Spleen (tissue), 11 donors: ENCODE results near the gene TRIM33. TPM values are rescaled to one million over a fixed set of nuclear protein-coding genes. Genes with fewer than 3 reads are reported as not detected.

Source experiments
- DNase-seq: peaks from one replicate; pipeline ENCODE4 v3.0.0-alpha.2; 2020
- H3K27ac ChIP-seq, 8 donors: fragments of 200-600 bp; sonication (generic) in 7 of 8; 1 replicate in 4 of 8; 2 replicates in 4 of 8; pipeline versions ENCODE4 v1.5.0 to v1.8.0; 2016 to 2021; ENCODE audit warnings: inconsistent platforms in 4 of 8, mild to moderate bottlenecking in 4 of 8, moderate library complexity in 1 of 8
- H3K27me3 ChIP-seq, 7 donors: fragments of 200-600 bp; sonication (generic) in 6 of 7; replicated peaks in 1 of 7; 1 replicate in 4 of 7; 2 replicates in 3 of 7; pipeline versions ENCODE4 v1.5.0 to v1.8.0; 2016 to 2021; ENCODE audit warnings: inconsistent platforms in 3 of 7, mild to moderate bottlenecking in 1 of 7
- H3K36me3 ChIP-seq, 6 donors: fragments of 200-600 bp; sonication (generic) in 5 of 6; 1 replicate in 4 of 6; 2 replicates in 2 of 6; pipeline versions ENCODE4 v1.5.0 to v1.8.0; 2016 to 2021; ENCODE audit warnings: inconsistent platforms in 2 of 6
- H3K4me1 ChIP-seq, 6 donors: fragments of 200-600 bp; sonication (generic) in 5 of 6; 1 replicate in 3 of 6; 2 replicates in 3 of 6; pipeline versions ENCODE4 v1.5.0 to v1.8.0; 2016 to 2021; ENCODE audit warnings: inconsistent platforms in 3 of 6
- H3K4me3 ChIP-seq, 8 donors: fragments of 200-600 bp; sonication (generic) in 7 of 8; 1 replicate in 4 of 8; 2 replicates in 4 of 8; pipeline versions ENCODE4 v1.5.0 to v1.8.0; 2016 to 2021; ENCODE audit warnings: inconsistent platforms in 4 of 8, mild to moderate bottlenecking in 4 of 8, moderate library complexity in 2 of 8
- H3K9me3 ChIP-seq, 8 donors: fragments of 200-600 bp; sonication (generic) in 7 of 8; 1 replicate in 4 of 8; 2 replicates in 4 of 8; pipeline versions ENCODE4 v1.5.0 to v1.8.0; 2016 to 2021; ENCODE audit warnings: inconsistent platforms in 4 of 8
- POLR2A ChIP-seq, 3 donors: fragments of 450-650 bp; IDR thresholded peaks; one replicate each; pipeline ENCODE4 v1.5.1; 2017; ENCODE audit warnings: antibody characterized with exemption in 3 of 3, mild to moderate bottlenecking in 1 of 3
- POLR2AphosphoS5 ChIP-seq, 3 donors: sonication (generic); formaldehyde crosslinking; IDR thresholded peaks; one replicate each; pipeline ENCODE4 v1.5.1; 2017; ENCODE audit warnings: antibody characterized with exemption in 3 of 3
- WGBS, 5 donors: extraction: QIAGEN DNeasy Blood & Tissue Kit in 3 of 5; methylation state at CpG; one replicate each; pipeline versions ENCODE4 v1.1.5 to v1.1.7; 2013 to 2018; 5-methylcytosine and 5-hydroxymethylcytosine counted together
- intact Hi-C: fragments of 100-400 bp; cut with DNase I; formaldehyde crosslinking; loops from one replicate; pipeline ENCODE4 v1.15.0; 2023; ENCODE audit warnings: low total_unique reads
- polyA plus RNA-seq, 3 donors: library from polyadenylated mRNA; stranded (reverse); fragments of 200-250 nt; gene quantifications; one replicate each; pipeline ENCODE4 v1.2.1, GENCODE V29; 2013
- total RNA-seq, 7 donors: library from RNA; depleted of rRNA in 3 of 7; stranded (reverse); fragments of >200 nt in 3 of 7; fragmentation: NEBNext Ultra II Directional in 4 of 7; extraction: Animal tissue kit (Norgen Biotek cat#: 25700) in 4 of 7; gene quantifications; one replicate each; pipeline versions ENCODE4 v1.1.0 to v1.2.1, GENCODE V29; 2016 to 2021
- TF ChIP-seq, protein P1 (sequence below), 11 experiments: fragments of 200-600 bp in 7 of 11; fragments of 450-650 bp in 4 of 11; sonication (generic) in 4 of 11; IDR thresholded peaks in 8 of 11; conservative IDR thresholded peaks in 3 of 11; 1 replicate in 7 of 11; 2 replicates in 4 of 11; pipeline versions ENCODE4 v1.4.0 to v1.8.0; 2016 to 2021; ENCODE audit warnings: antibody characterized with exemption in 11 of 11, inconsistent platforms in 4 of 11, mild to moderate bottlenecking in 1 of 11
- donor health status: healthy with polysubstance abuse.
- donor health status: DM: no; HTN: no; CAD: no; lungs with moderate emphysema.
- donor health status: DM: no; HTN: no; CAD: no.
- donor health status: Bipolar disorder and iron deficiency.
- donor health status: healthy.
- donor health status: DM: no; HTN: no; CAD: no.
- donor health status: DM: yes; HTN: yes; CAD: no.

Gene TRIM33
- total and polyA plus RNA-seq, 10 donors, result 8.9 to 59.4 (median 42.2) TPM

DNA sequence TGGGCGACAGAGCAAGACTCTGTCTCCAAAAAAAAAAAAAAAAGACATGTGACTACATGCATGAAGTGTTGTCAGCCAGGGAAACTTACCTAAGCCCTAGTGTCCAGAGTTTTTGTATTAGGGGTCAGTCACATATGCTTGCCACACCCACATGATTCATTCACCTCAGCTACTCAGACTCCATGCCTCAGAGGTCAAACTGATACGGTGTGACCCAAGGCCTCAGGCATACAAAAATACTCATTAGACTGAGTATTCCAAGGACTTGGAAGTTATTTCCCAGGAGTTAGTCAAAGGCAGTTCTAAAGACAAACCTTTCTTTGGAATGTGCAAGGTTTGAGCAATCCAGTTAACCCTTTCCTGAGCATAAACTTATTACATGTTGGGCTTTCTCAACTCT is 6.3 kb upstream of the TRIM33 start:
- Histone ChIP-seq H3K4me3 (no peak overlapping the region), H3K27me3 (no peaks in the 10 kb centered on the region), H3K27ac (no peak overlapping the region), H3K36me3 (no peaks in the 10 kb centered on the region), H3K9me3 (no peaks in the 10 kb centered on the region), H3K4me1 (peaks cover 0 to 9% (median 5%) of the 10 kb centered on the region in 6 donors)
- DNase-seq, result no peak
- intact Hi-C loops, result no loop called here
- 68 to 94% (median 86%) methylated on average over 2 of the region's 2 CpGs for WGBS, 5 donors
- TF ChIP-seq POLR2AphosphoS5 (IDR thresholded peaks at IDR 0.05), result no peak
- TF ChIP-seq POLR2A (IDR thresholded peaks at IDR 0.05), result no peak
- TF ChIP-seq, protein P1, sequence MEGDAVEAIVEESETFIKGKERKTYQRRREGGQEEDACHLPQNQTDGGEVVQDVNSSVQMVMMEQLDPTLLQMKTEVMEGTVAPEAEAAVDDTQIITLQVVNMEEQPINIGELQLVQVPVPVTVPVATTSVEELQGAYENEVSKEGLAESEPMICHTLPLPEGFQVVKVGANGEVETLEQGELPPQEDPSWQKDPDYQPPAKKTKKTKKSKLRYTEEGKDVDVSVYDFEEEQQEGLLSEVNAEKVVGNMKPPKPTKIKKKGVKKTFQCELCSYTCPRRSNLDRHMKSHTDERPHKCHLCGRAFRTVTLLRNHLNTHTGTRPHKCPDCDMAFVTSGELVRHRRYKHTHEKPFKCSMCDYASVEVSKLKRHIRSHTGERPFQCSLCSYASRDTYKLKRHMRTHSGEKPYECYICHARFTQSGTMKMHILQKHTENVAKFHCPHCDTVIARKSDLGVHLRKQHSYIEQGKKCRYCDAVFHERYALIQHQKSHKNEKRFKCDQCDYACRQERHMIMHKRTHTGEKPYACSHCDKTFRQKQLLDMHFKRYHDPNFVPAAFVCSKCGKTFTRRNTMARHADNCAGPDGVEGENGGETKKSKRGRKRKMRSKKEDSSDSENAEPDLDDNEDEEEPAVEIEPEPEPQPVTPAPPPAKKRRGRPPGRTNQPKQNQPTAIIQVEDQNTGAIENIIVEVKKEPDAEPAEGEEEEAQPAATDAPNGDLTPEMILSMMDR (IDR thresholded peaks at IDR 0.05 in 8 of 11, conservative IDR thresholded peaks at IDR 0.05 in 3 of 11), result no peak

DNA sequence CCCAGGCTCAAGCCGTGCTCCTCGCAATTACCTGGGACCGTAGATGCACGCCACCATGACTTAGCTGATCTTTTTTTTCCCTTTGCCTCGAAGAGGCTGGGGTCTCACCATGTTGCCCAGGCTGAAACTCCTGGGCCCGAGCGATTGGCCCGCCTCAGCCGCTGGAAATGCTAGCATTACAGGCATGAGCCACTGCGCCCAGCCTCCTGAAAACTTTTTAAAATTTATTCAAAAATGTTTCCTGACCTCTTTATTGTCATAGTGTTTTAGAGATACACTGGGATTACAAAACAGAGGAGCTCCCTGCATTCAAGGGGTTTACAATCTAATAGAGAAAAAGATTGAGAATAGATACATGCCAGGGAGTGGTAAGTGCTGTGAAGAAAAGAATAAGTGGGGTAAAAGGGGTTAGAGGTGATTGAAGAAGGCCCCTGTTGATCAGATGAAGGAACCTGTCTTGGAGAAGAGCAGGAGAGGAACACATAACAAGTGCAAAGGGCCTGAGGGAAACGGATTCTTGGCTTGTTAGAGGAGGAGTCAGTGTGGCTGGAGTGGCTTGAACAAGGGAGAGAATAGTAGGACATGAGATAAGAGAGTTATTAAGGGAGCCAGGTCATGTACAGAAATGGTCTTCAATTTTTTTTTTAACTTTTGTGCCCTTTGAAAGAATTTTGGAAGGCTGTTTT is 1.7 kb upstream of the TRIM33 start:
- peak overlapping the region in 2 of 8 donors; percentile 99 for H3K27ac ChIP-seq
- H3K4me1 ChIP-seq, result peaks cover 19 to 43% (median 33%) of the 10 kb centered on the region in 6 donors
- WGBS, 5 donors, result 91 to 95% (median 92%) methylated on average over 11 of the region's 11 CpGs
- TF ChIP-seq POLR2A (IDR thresholded peaks at IDR 0.05), result no peak
- TF ChIP-seq POLR2AphosphoS5 (IDR thresholded peaks at IDR 0.05), result no peak
- TF ChIP-seq, protein P1 (IDR thresholded peaks at IDR 0.05 in 8 of 11, conservative IDR thresholded peaks at IDR 0.05 in 3 of 11), result no peak
- H3K36me3 ChIP-seq, result no peaks in the 10 kb centered on the region
- no peaks in the 10 kb centered on the region for H3K9me3 ChIP-seq
- H3K27me3 ChIP-seq, result no peaks in the 10 kb centered on the region
- peak; percentile 79 for DNase-seq
- H3K4me3 ChIP-seq, result peak overlapping the region in 5 of 8 donors; percentile 77 to 98 (median 93)
- intact Hi-C loops, result no loop called here

DNA sequence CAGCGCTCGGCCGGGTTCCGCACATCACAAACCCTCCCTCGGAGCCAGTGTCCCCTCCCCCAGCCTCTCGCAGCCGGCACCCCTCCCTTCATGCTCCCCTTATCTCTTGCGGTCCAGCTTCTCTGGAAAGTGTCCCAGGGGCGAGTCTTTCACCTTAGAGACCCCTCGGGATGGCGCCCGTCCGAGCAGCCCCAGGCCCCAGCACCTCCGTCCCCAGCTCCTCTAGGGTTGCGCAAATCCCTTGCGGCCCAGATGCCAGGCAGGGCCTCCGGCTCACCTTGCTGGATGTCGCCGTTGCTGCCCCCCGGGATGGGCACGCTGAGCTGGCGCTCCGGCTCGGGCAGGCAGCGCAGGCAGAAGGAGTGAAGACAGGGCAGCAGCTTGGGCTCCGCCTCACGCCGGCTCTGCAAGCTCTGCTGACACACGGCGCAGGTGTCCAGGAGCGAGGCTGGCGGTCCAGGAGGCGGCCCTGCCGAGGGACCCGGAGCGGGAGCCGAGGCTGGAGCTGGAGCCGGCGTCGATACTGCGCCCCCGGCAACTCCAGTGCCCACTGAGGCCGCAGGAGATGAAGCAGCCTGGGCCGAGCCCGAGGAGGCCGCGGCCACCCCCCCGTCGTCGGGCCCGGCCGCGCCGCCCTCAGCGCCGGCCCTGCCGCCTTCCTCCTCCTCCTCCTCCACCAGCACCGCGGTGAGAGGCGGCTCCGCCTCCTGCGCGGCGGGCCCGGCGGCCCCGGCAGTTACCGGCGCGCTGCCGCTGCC is 550 bp downstream of the TRIM33 start:
- intact Hi-C loops, result no loop called here

More for the DNA sequence above, 550 bp downstream of the TRIM33 start:
- Histone ChIP-seq H3K27ac (peak overlapping the region; percentile 95 to 99 (median 99)), H3K36me3 (peaks cover 0 to 17% (median 0%) of the 10 kb centered on the region in 6 donors), H3K4me3 (peak overlapping the region; percentile 77 to 98 (median 92)), H3K27me3 (no peaks in the 10 kb centered on the region), H3K4me1 (peaks cover 25 to 66% (median 53%) of the 10 kb centered on the region in 6 donors), H3K9me3 (no peaks in the 10 kb centered on the region)
- WGBS, 5 donors, result 0 to 1% (median 0%) methylated on average over 48 to 71 of the region's 71 CpGs
- no peak for DNase-seq
- TF ChIP-seq POLR2AphosphoS5 (IDR thresholded peaks at IDR 0.05) (peak in 2 of 3 donors; percentile 19 to 61), POLR2A (IDR thresholded peaks at IDR 0.05) (no peak)
- TF ChIP-seq, protein P1 (IDR thresholded peaks at IDR 0.05 in 8 of 11, conservative IDR thresholded peaks at IDR 0.05 in 3 of 11), result no peak
